Smooth muscle cell (in vitro differentiated cells): Measurements from ENCODE around the gene MCF2L. TPM values are rescaled to one million over a fixed set of nuclear protein-coding genes. Genes with fewer than 3 reads are reported as not detected.

Experiments used
- DNase-seq: peaks from one replicate; lab custom pipeline; 2025; ENCODE audit not compliant: unreplicated experiment; lab: John Stamatoyannopoulos, UW
- H2AFZ ChIP-seq: fragments of 200-600 bp; sonication (generic); 2 replicates; pipeline ENCODE4 v1.6.0; 2016; ENCODE audit warnings: antibody characterized with exemption, low read depth, mild to moderate bottlenecking
- H3F3A ChIP-seq: fragments of 200-600 bp; sonication (generic); 2 replicates; pipeline ENCODE4 v1.6.0; 2017; ENCODE audit warnings: antibody characterized with exemption, low read depth
- H3K27ac ChIP-seq: fragments of 200-600 bp; sonication (generic); 2 replicates; pipeline ENCODE4 v1.5.1; 2016; ENCODE audit warnings: low read depth, mild to moderate bottlenecking
- H3K27me3 ChIP-seq: fragments of 200-600 bp; sonication (generic); 2 replicates; pipeline ENCODE4 v1.6.1; 2016; ENCODE audit warnings: low read depth, mild to moderate bottlenecking
- H3K36me3 ChIP-seq: fragments of 200-600 bp; sonication (generic); 2 replicates; pipeline ENCODE4 v1.5.1; 2016; ENCODE audit warnings: low read depth
- H3K4me1 ChIP-seq: fragments of 200-600 bp; sonication (generic); 2 replicates; pipeline ENCODE4 v1.5.1; 2016; ENCODE audit warnings: low read depth
- H3K4me2 ChIP-seq: fragments of 200-600 bp; sonication (generic); 2 replicates; pipeline ENCODE4 v1.6.0; 2016; ENCODE audit warnings: mild to moderate bottlenecking
- H3K4me3 ChIP-seq: fragments of 200-600 bp; sonication (generic); 2 replicates; pipeline ENCODE4 v1.5.1; 2016; ENCODE audit warnings: mild to moderate bottlenecking
- H3K79me2 ChIP-seq: fragments of 200-600 bp; sonication (generic); 2 replicates; pipeline ENCODE4 v1.6.0; 2016; ENCODE audit warnings: low read depth, mild to moderate bottlenecking
- H3K9ac ChIP-seq: fragments of 200-600 bp; sonication (generic); 2 replicates; pipeline ENCODE4 v1.6.0; 2016; ENCODE audit warnings: low read depth
- H3K9me3 ChIP-seq: fragments of 200-600 bp; sonication (generic); replicated peaks from 2 replicates; pipeline ENCODE4 v1.5.1; 2016; ENCODE audit warnings: low read depth
- H4K20me1 ChIP-seq: fragments of 200-600 bp; sonication (generic); 2 replicates; pipeline ENCODE4 v1.6.0; 2016; ENCODE audit warnings: low read depth
- CTCF ChIP-seq: fragments of 200-600 bp; sonication (generic); IDR thresholded peaks from 2 replicates; pipeline ENCODE4 v1.5.1; 2017; ENCODE audit warnings: borderline replicate concordance, mild to moderate bottlenecking, antibody characterized with exemption; ENCODE audit not compliant: insufficient read depth, poor library complexity, severe bottlenecking
- WGBS: methylation state at CpG from one replicate; pipeline ENCODE4 v1.1.7; 2016; ENCODE audit warnings: low lambda C conversion rate; 5-methylcytosine and 5-hydroxymethylcytosine counted together
- polyA plus RNA-seq: library from polyadenylated mRNA; unstranded; fragments of >200 nt; fragmentation: Nextera tagmentation; extraction: Ambion mirVana; gene quantifications from 2 replicates; pipeline ENCODE4 v1.2.1, GENCODE V29; 2016
- total RNA-seq: library from RNA; depleted of rRNA; stranded (reverse); fragments of >200 nt; gene quantifications from 2 replicates; pipeline ENCODE4 v1.2.3, GENCODE V29; 2014

MCF2L gene
- total and polyA plus RNA-seq, 2 experiments from 2014 or later, result 0.54 to 7.6 TPM

- Histone ChIP-seq H4K20me1 (no peaks in the 10 kb centered on the region), H3K9me3 (no peaks in the 10 kb centered on the region), H3K36me3 (no peaks in the 10 kb centered on the region), H3K4me2 (no peak overlapping the region), H3F3A (no peaks in the 10 kb centered on the region), H2AFZ (no peak overlapping the region), H3K27ac (no peak overlapping the region), H3K27me3 (peaks cover 4% of the 10 kb centered on the region), H3K4me1 (no peaks in the 10 kb centered on the region), H3K9ac (no peak overlapping the region), H3K79me2 (no peaks in the 10 kb centered on the region), H3K4me3 (no peak overlapping the region)
- DNase-seq, result no peak
- 88% methylated on average over 16 of the region's 16 CpGs for WGBS
- TF ChIP-seq CTCF, result no peak
Observed at GRCh38 chr13:112962911-112963625, 5.9 kb upstream of the MCF2L start.

GRCh38 chr13:112963641-112964040, 5.4 kb upstream of the MCF2L start:
- H3K79me2 ChIP-seq, result no peaks in the 10 kb centered on the region
- WGBS, result 95% methylated on average over 11 of the region's 11 CpGs
- no peak overlapping the region for H3K27ac ChIP-seq
- no peaks in the 10 kb centered on the region for H3F3A ChIP-seq
- no peaks in the 10 kb centered on the region for H4K20me1 ChIP-seq
- peaks cover 3% of the 10 kb centered on the region for H3K4me1 ChIP-seq
- H3K9ac ChIP-seq, result no peak overlapping the region
- no peak for DNase-seq
- no peak overlapping the region for H2AFZ ChIP-seq
- peaks cover 4% of the 10 kb centered on the region for H3K27me3 ChIP-seq
- H3K9me3 ChIP-seq, result no peaks in the 10 kb centered on the region
- H3K4me3 ChIP-seq, result no peak overlapping the region
- no peaks in the 10 kb centered on the region for H3K36me3 ChIP-seq
- TF ChIP-seq CTCF, result no peak
- H3K4me2 ChIP-seq, result no peak overlapping the region

GRCh38 chr13:112964971-112965492, 4.0 kb upstream of the MCF2L start:
- peaks cover 8% of the 10 kb centered on the region for H3K4me1 ChIP-seq
- H3K36me3 ChIP-seq, result no peaks in the 10 kb centered on the region
- no peak for DNase-seq
- no peaks in the 10 kb centered on the region for H4K20me1 ChIP-seq
- peaks cover 11% of the 10 kb centered on the region for H3K27me3 ChIP-seq
- no peaks in the 10 kb centered on the region for H3K79me2 ChIP-seq
- H3K4me3 ChIP-seq, result no peak overlapping the region
- no peaks in the 10 kb centered on the region for H3F3A ChIP-seq
- no peak overlapping the region for H3K9ac ChIP-seq
- TF ChIP-seq CTCF, result no peak
- WGBS, result 80% methylated on average over 12 of the region's 12 CpGs
- no peaks in the 10 kb centered on the region for H3K9me3 ChIP-seq
- no peak overlapping the region for H3K27ac ChIP-seq
- no peak overlapping the region for H3K4me2 ChIP-seq
- H2AFZ ChIP-seq, result no peak overlapping the region
